HG02981 (cell line): Measurements from ENCODE around the gene DIAPH2.
"Not testable (repeated sequence)": the region's sequence is repeated elsewhere in the genome, so short reads cannot be mapped to it uniquely, and the experiment has no call there.

Experiments used
- ATAC-seq: cut with Tn5 transposase; IDR thresholded peaks from one replicate; pipeline ENCODE4 v1.9.1; 2021; ENCODE audit warnings: mild to moderate bottlenecking, moderate library complexity; ENCODE audit not compliant: unreplicated experiment

The DIAPH2 gene

GRCh38 chrX:97367125-97367524 lies 682.5 kb downstream of the DIAPH2 start:
- ATAC-seq: no peak

- no peak for ATAC-seq
Measured at GRCh38 chrX:97369947-97370346, 685.3 kb downstream of the DIAPH2 start.

- ATAC-seq: no peak
Measured at GRCh38 chrX:97372001-97372766, 687.5 kb downstream of the DIAPH2 start.

GRCh38 chrX:97374266-97374665 lies 689.6 kb downstream of the DIAPH2 start:
- no peak for ATAC-seq

GRCh38 chrX:97380200-97380599 lies 695.6 kb downstream of the DIAPH2 start:
- ATAC-seq: no peak

GRCh38 chrX:97384685-97385084 lies 700.0 kb downstream of the DIAPH2 start:
- ATAC-seq: no peak

GRCh38 chrX:97387004-97387403 lies 702.4 kb downstream of the DIAPH2 start:
- no peak for ATAC-seq

- no peak for ATAC-seq
Measured at GRCh38 chrX:97389761-97390192, 705.1 kb downstream of the DIAPH2 start.

GRCh38 chrX:97397371-97397770 lies 712.7 kb downstream of the DIAPH2 start:
- ATAC-seq: no peak

- ATAC-seq: peak; percentile 36
Measured at GRCh38 chrX:97398030-97398551, 713.4 kb downstream of the DIAPH2 start.

- ATAC-seq: peak; percentile 28
Measured at GRCh38 chrX:97399400-97399799, 714.8 kb downstream of the DIAPH2 start.

- ATAC-seq: no peak
Measured at GRCh38 chrX:97400492-97400891, 715.9 kb downstream of the DIAPH2 start.

GRCh38 chrX:97401154-97401553 lies 716.5 kb downstream of the DIAPH2 start:
- ATAC-seq: peak; percentile 48

GRCh38 chrX:97401586-97402136 lies 717.0 kb downstream of the DIAPH2 start:
- ATAC-seq: no peak

- no peak for ATAC-seq
Measured at GRCh38 chrX:97402333-97402732, 717.7 kb downstream of the DIAPH2 start.

- no peak for ATAC-seq
Measured at GRCh38 chrX:97402903-97403302, 718.3 kb downstream of the DIAPH2 start.

GRCh38 chrX:97405031-97405660 lies 720.5 kb downstream of the DIAPH2 start:
- no peak for ATAC-seq

- ATAC-seq: not testable (repeated sequence)
Measured at GRCh38 chrX:97409632-97410415, 725.2 kb downstream of the DIAPH2 start.

GRCh38 chrX:97416461-97416860 lies 731.8 kb downstream of the DIAPH2 start:
- ATAC-seq: no peak

- ATAC-seq: no peak
Measured at GRCh38 chrX:97429101-97429500, 744.5 kb downstream of the DIAPH2 start.

- no peak for ATAC-seq
Measured at GRCh38 chrX:97431281-97431680, 746.6 kb downstream of the DIAPH2 start.
